Lung (tissue), 12 donors: ENCODE results near the gene MDP1. TPM values are rescaled to one million over a fixed set of nuclear protein-coding genes. Genes with fewer than 3 reads are reported as not detected.
A peak's percentile ranks its signal among the peaks of the same experiment; 100 is the strongest.

Experiments
- ATAC-seq: fragments of 200-7000 bp; cut with Tn5 transposase; one replicate; pipeline ENCODE4 v1.9.1; 2020; ENCODE audit warnings: moderate number of reproducible peaks; ENCODE audit not compliant: insufficient read depth, low FRiP score
- DNase-seq, 3 donors: peaks; one replicate each; pipeline ENCODE4 v3.0.0-alpha.2; 2013 to 2017
- H3K27ac ChIP-seq, 2 donors: one replicate each; pipeline ENCODE4 v1.5.1; 2013; ENCODE audit warnings: mild to moderate bottlenecking in 2 of 2, moderate library complexity in 2 of 2, control low read depth in 1 of 2, inconsistent platforms in 1 of 2, low read depth in 1 of 2, low read length in 1 of 2
- H3K27me3 ChIP-seq, 3 donors: one replicate each; pipeline ENCODE4 v1.5.1; 2013; ENCODE audit warnings: low read length in 2 of 3; ENCODE audit not compliant: control insufficient read depth in 3 of 3, insufficient read depth in 3 of 3
- H3K36me3 ChIP-seq, 4 donors: one replicate each; pipeline ENCODE4 v1.5.1; 2013; ENCODE audit warnings: low read length in 4 of 4, mild to moderate bottlenecking in 1 of 4, moderate library complexity in 1 of 4; ENCODE audit not compliant: control insufficient read depth in 4 of 4, insufficient read depth in 4 of 4
- H3K4me1 ChIP-seq, 5 donors: one replicate each; pipeline ENCODE4 v1.5.1; 2013; ENCODE audit warnings: low read length in 5 of 5, mild to moderate bottlenecking in 2 of 5, moderate library complexity in 1 of 5; ENCODE audit not compliant: control insufficient read depth in 5 of 5, insufficient read depth in 5 of 5
- H3K4me3 ChIP-seq: one replicate; pipeline ENCODE4 v1.5.1; 2013; ENCODE audit warnings: mild to moderate bottlenecking, control low read depth, moderate library complexity
- H3K9ac ChIP-seq, 2 donors: one replicate each; pipeline ENCODE4 v1.5.1; 2013; ENCODE audit warnings: low read length in 2 of 2, control low read depth in 1 of 2; ENCODE audit not compliant: insufficient read depth in 1 of 2
- H3K9me3 ChIP-seq, 4 donors: one replicate each; pipeline ENCODE4 v1.5.1; 2013; ENCODE audit warnings: low read length in 3 of 4, mild to moderate bottlenecking in 1 of 4, moderate library complexity in 1 of 4; ENCODE audit not compliant: control insufficient read depth in 4 of 4, insufficient read depth in 3 of 4
- CTCF ChIP-seq: IDR thresholded peaks from 2 replicates; pipeline ENCODE4 v1.5.1; 2012; ENCODE audit warnings: mild to moderate bottlenecking; ENCODE audit errors: control extremely low read depth, extremely low read depth
- WGBS, 2 donors: extraction: QIAGEN DNeasy Blood & Tissue Kit; methylation state at CpG; one replicate each; pipeline ENCODE4 v1.1.7; 2013; 5-methylcytosine and 5-hydroxymethylcytosine counted together
- polyA plus RNA-seq, 2 donors: library from polyadenylated mRNA; stranded (reverse); fragments of 200-250 nt; gene quantifications; one replicate each; pipeline ENCODE4 v1.2.1, GENCODE V29; 2013
- total RNA-seq, 2 donors: library from RNA; depleted of rRNA in 1 of 2; stranded (reverse); fragments of >200 nt in 1 of 2; gene quantifications; one replicate each; pipeline ENCODE4 v1.2.1, GENCODE V29; 2014 to 2021
- donor health status: control.
- donor health status: control.
- donor health status: Bipolar disorder and iron deficiency.
- donor health status: healthy.
- donor health status: DM: yes; HTN: yes; CAD: no.

Gene MDP1
- total and polyA plus RNA-seq, 4 donors: 17.2 to 31.4 (median 22.8) TPM

- Histone ChIP-seq H3K9me3 (no peaks in the 10 kb centered on the region), H3K36me3 (peaks cover 22 to 39% (median 31%) of the 10 kb centered on the region in 4 donors), H3K4me1 (peaks cover 0 to 8% (median 5%) of the 10 kb centered on the region in 5 donors), H3K27ac (peak within 1 kb of the TSS; percentile 60 to 71), H3K9ac (peak within 1 kb of the TSS; percentile 49 to 51), H3K27me3 (no peaks in the 10 kb centered on the region), H3K4me3 (peak within 1 kb of the TSS; percentile 69)
- WGBS, 2 donors: 0 to 1% methylated on average over 64 to 65 of the region's 65 CpGs
- no peak for TF ChIP-seq CTCF
- ATAC-seq (peak; percentile 94), DNase-seq (peak; percentile 97 to 99 (median 97))
Measured at GRCh38 chr14:24188251-24189058, 27.4 kb downstream of the MDP1 start, which contains the start of gene IPO4. TSS of gene IPO4 (minus strand) at chr14:24188816. CDS start at chr14:24188787, 29 bp downstream.

GRCh38 chr14:24187539-24187915 lies 28.3 kb downstream of the MDP1 start:
- peaks cover 0 to 8% (median 5%) of the 10 kb centered on the region in 5 donors for H3K4me1 ChIP-seq
- H3K9me3 ChIP-seq: no peaks in the 10 kb centered on the region
- ATAC-seq (no peak), DNase-seq (no peak)
- peak overlapping the region; percentile 69 for H3K4me3 ChIP-seq
- 90 to 96% methylated on average over 2 of the region's 2 CpGs for WGBS, 2 donors
- no peaks in the 10 kb centered on the region for H3K27me3 ChIP-seq
- peak overlapping the region in 1 of 2 donors; percentile 51 for H3K9ac ChIP-seq
- H3K27ac ChIP-seq: no peak overlapping the region
- TF ChIP-seq CTCF: no peak
- peaks cover 24 to 45% (median 30%) of the 10 kb centered on the region in 4 donors for H3K36me3 ChIP-seq

DNA sequence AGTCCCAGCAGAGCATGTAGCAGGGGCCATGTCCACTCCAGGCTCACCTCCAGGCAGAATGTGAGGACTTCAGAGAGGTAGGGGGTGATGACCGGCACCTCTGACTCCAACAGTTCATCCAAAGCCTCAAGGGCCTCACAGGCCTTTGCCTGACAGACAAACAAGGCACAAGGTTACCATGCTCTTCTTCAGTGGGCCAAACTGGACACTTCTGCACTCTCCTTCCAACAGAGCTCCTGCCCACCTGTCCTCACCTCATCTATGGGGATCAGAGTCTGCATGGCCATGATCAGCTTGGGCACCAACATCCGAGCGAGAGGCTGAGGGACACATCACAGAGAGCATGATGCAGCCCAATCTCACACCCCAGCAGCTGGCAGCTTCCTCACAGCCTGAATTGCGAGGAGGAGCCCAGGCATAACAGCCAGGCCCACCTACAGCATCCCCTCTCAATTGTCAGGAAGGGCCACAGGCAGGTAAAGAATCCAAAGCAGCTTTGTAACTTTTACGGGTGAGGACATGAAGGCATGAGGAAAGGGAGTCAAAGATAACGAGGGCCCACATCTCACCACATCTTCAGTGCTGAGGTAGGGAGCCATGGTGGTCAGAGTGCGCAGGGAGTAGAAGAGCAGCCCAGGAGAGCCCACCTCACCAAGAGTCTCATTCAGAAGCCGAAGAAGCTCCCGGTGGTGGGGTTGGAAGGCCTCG lies 28.9 kb downstream of the MDP1 start:
- ATAC-seq (no peak), DNase-seq (no peak)
- no peak overlapping the region for H3K9ac ChIP-seq
- peaks cover 0 to 8% (median 5%) of the 10 kb centered on the region in 5 donors for H3K4me1 ChIP-seq
- no peak overlapping the region for H3K27ac ChIP-seq
- no peaks in the 10 kb centered on the region for H3K27me3 ChIP-seq
- no peaks in the 10 kb centered on the region for H3K9me3 ChIP-seq
- no peak for TF ChIP-seq CTCF
- H3K36me3 ChIP-seq: peaks cover 23 to 46% (median 29%) of the 10 kb centered on the region in 4 donors
- WGBS, 2 donors: 93 to 99% methylated on average over 10 of the region's 10 CpGs
- no peak overlapping the region for H3K4me3 ChIP-seq
